Prostate gland (tissue), 2 donors: ENCODE data around the gene IGSF11. TPM values are rescaled to one million over a fixed set of nuclear protein-coding genes. Genes with fewer than 3 reads are reported as not detected.

Experiments
- DNase-seq: peaks from one replicate; pipeline ENCODE4 v3.0.0-alpha.2; 2019; ENCODE audit warnings: low spot score
- H3K27ac ChIP-seq, 2 donors: fragments of 200-600 bp; sonication (generic); 2 replicates each; pipeline ENCODE4 v1.5.1; 2017 to 2019
- H3K27me3 ChIP-seq: fragments of 200-600 bp; sonication (generic); replicated peaks from 2 replicates; pipeline ENCODE4 v1.5.1; 2019; ENCODE audit not compliant: insufficient read depth
- H3K36me3 ChIP-seq, 2 donors: fragments of 200-600 bp; sonication (generic); 1 replicate in 1 of 2; 2 replicates in 1 of 2; pipeline versions ENCODE4 v1.5.1 to v1.8.1; 2017 to 2019
- H3K4me1 ChIP-seq: fragments of 200-600 bp; sonication (generic); replicated peaks from 2 replicates; pipeline ENCODE4 v1.5.1; 2019
- H3K4me3 ChIP-seq, 2 donors: fragments of 200-600 bp; sonication (generic); 2 replicates each; pipeline ENCODE4 v1.5.1; 2017 to 2019
- H3K9me3 ChIP-seq: fragments of 200-600 bp; sonication (generic); 2 replicates; pipeline ENCODE4 v1.5.1; 2017
- CTCF ChIP-seq, 4 experiments: fragments of 200-600 bp in 2 of 4; fragments of 450-650 bp in 2 of 4; sonication (generic) in 2 of 4; IDR thresholded peaks; 1 replicate in 3 of 4; 2 replicates in 1 of 4; pipeline ENCODE4 v1.5.1; 2016 to 2019; ENCODE audit warnings: antibody characterized with exemption in 4 of 4, mild to moderate bottlenecking in 2 of 4, moderate library complexity in 2 of 4
- POLR2A ChIP-seq: fragments of 450-650 bp; IDR thresholded peaks from one replicate; pipeline ENCODE4 v1.6.1; 2016; ENCODE audit warnings: antibody characterized with exemption, mild to moderate bottlenecking
- POLR2AphosphoS5 ChIP-seq: sonication (generic); formaldehyde crosslinking; IDR thresholded peaks from one replicate; pipeline ENCODE4 v1.6.1; 2017; ENCODE audit warnings: antibody characterized with exemption
- WGBS: methylation state at CpG from one replicate; pipeline ENCODE4 v1.1.5; 2018; 5-methylcytosine and 5-hydroxymethylcytosine counted together
- intact Hi-C: fragments of 100-400 bp; cut with DNase I; formaldehyde crosslinking; loops from one replicate; pipeline ENCODE4 v1.14.2; 2022
- total RNA-seq, 2 donors: library from RNA; depleted of rRNA; stranded (reverse); fragments of >200 nt; gene quantifications; one replicate each; pipeline ENCODE4 v1.1.0, GENCODE V29; 2016

The IGSF11 gene
- total RNA-seq, 2 donors from 2014 or later, result 0.46 to 30.9 TPM

GRCh38 chr3:118945834-118946233 is 88.8 kb downstream of the IGSF11 start:
- intact Hi-C loops, result no loop called here
- no peaks in the 10 kb centered on the region for H3K9me3 ChIP-seq
- H3K27me3 ChIP-seq, result no peaks in the 10 kb centered on the region
- WGBS, result 93% methylated on average over 4 of the region's 4 CpGs
- no peaks in the 10 kb centered on the region for H3K4me1 ChIP-seq
- TF ChIP-seq POLR2AphosphoS5 (no peak), CTCF (IDR thresholded peaks at IDR 0.05) (no peak), POLR2A (no peak)
- no peak for DNase-seq
- H3K27ac ChIP-seq, result no peak overlapping the region
- no peaks in the 10 kb centered on the region for H3K36me3 ChIP-seq
- no peak overlapping the region for H3K4me3 ChIP-seq

GRCh38 chr3:118943597-118943996 is 91.0 kb downstream of the IGSF11 start:
- Histone ChIP-seq H3K4me3 (no peak overlapping the region), H3K4me1 (no peaks in the 10 kb centered on the region), H3K27me3 (no peaks in the 10 kb centered on the region), H3K27ac (no peak overlapping the region), H3K36me3 (no peaks in the 10 kb centered on the region), H3K9me3 (no peaks in the 10 kb centered on the region)
- TF ChIP-seq POLR2AphosphoS5 (no peak), CTCF (IDR thresholded peaks at IDR 0.05) (no peak), POLR2A (no peak)
- intact Hi-C loops, result no loop called here
- DNase-seq, result no peak

GRCh38 chr3:118942671-118943070 is 92.0 kb downstream of the IGSF11 start:
- no peaks in the 10 kb centered on the region for H3K9me3 ChIP-seq
- TF ChIP-seq POLR2AphosphoS5, result no peak
- no peak for TF ChIP-seq POLR2A
- no peak for TF ChIP-seq CTCF (IDR thresholded peaks at IDR 0.05)
- no peaks in the 10 kb centered on the region for H3K4me1 ChIP-seq
- 87% methylated on average over 1 of the region's 1 CpG for WGBS
- H3K27me3 ChIP-seq, result no peaks in the 10 kb centered on the region
- intact Hi-C loops, result no loop called here
- H3K36me3 ChIP-seq, result no peaks in the 10 kb centered on the region
- no peak overlapping the region for H3K27ac ChIP-seq
- DNase-seq, result no peak
- no peak overlapping the region for H3K4me3 ChIP-seq

- Histone ChIP-seq H3K27ac (no peak overlapping the region), H3K4me3 (no peak overlapping the region), H3K9me3 (no peaks in the 10 kb centered on the region), H3K4me1 (no peaks in the 10 kb centered on the region), H3K36me3 (no peaks in the 10 kb centered on the region), H3K27me3 (no peaks in the 10 kb centered on the region)
- intact Hi-C loops, result no loop called here
- DNase-seq, result no peak
- TF ChIP-seq CTCF (IDR thresholded peaks at IDR 0.05) (no peak), POLR2A (no peak), POLR2AphosphoS5 (no peak)
- WGBS, result 48% methylated on average over 3 of the region's 3 CpGs
Observed at GRCh38 chr3:118942195-118942594, 92.5 kb downstream of the IGSF11 start.

GRCh38 chr3:118941236-118941635 is 93.4 kb downstream of the IGSF11 start:
- intact Hi-C loops, result no loop called here
- Histone ChIP-seq H3K36me3 (no peaks in the 10 kb centered on the region), H3K27ac (no peak overlapping the region), H3K9me3 (no peaks in the 10 kb centered on the region), H3K27me3 (no peaks in the 10 kb centered on the region), H3K4me1 (no peaks in the 10 kb centered on the region), H3K4me3 (no peak overlapping the region)
- TF ChIP-seq POLR2AphosphoS5 (no peak), CTCF (IDR thresholded peaks at IDR 0.05) (no peak), POLR2A (no peak)
- 88% methylated on average over 3 of the region's 3 CpGs for WGBS
- no peak for DNase-seq
